LNCaP clone FGC (cell line): ENCODE results near the gene ANKRD65.
"Not testable (repeated sequence)": the region's sequence is repeated elsewhere in the genome, so short reads cannot be mapped to it uniquely, and the experiment has no call there.

Experiments used
- DNase-seq: peaks from one replicate; pipeline ENCODE4 v3.0.0-alpha.2; 2011; ENCODE audit warnings: low read depth
- H3K4me3 ChIP-seq: 2 replicates; pipeline ENCODE4 v1.5.1; 2011; ENCODE audit warnings: mild to moderate bottlenecking, low read depth, low read length, control low read depth
- CTCF ChIP-seq: IDR thresholded peaks from 2 replicates; pipeline ENCODE4 v1.5.1; 2012; ENCODE audit warnings: mild to moderate bottlenecking; ENCODE audit not compliant: control insufficient read depth, insufficient read depth; ENCODE audit errors: extremely low read depth

The ANKRD65 gene

GRCh38 chr1:1421147-1421906, at the start of gene ANKRD65:
TSS of gene ANKRD65 (minus strand) at chr1:1421276. CDS start at chr1:1421005, 271 bp downstream.
- no peak within 1 kb of the TSS for H3K4me3 ChIP-seq
- TF ChIP-seq CTCF: no peak
- no peak for DNase-seq

GRCh38 chr1:1468196-1468985, 47.3 kb upstream of the ANKRD65 start:
- not testable (repeated sequence) for H3K4me3 ChIP-seq, DNase-seq

GRCh38 chr1:1463312-1463711, 42.2 kb upstream of the ANKRD65 start:
- DNase-seq: no peak
- H3K4me3 ChIP-seq: no peak overlapping the region
- no peak for TF ChIP-seq CTCF

- DNase-seq: no peak
- no peak for TF ChIP-seq CTCF
- H3K4me3 ChIP-seq: no peak overlapping the region
These were observed 41.4 kb upstream of the ANKRD65 start for GRCh38 chr1:1462318-1462966.

- no peak for TF ChIP-seq CTCF
- H3K4me3 ChIP-seq: no peak overlapping the region
- no peak for DNase-seq
These were observed 40.7 kb upstream of the ANKRD65 start for GRCh38 chr1:1461721-1462317.

- DNase-seq: no peak
- H3K4me3 ChIP-seq: no peak overlapping the region
- TF ChIP-seq CTCF: no peak
These were observed 39.6 kb upstream of the ANKRD65 start for GRCh38 chr1:1460540-1461130.

GRCh38 chr1:1459711-1460110, 38.6 kb upstream of the ANKRD65 start:
- H3K4me3 ChIP-seq, DNase-seq: not testable (repeated sequence)

GRCh38 chr1:1459156-1459555, 38.1 kb upstream of the ANKRD65 start:
- H3K4me3 ChIP-seq, DNase-seq: not testable (repeated sequence)

- H3K4me3 ChIP-seq, DNase-seq: not testable (repeated sequence)
These were observed 35.7 kb upstream of the ANKRD65 start for GRCh38 chr1:1456683-1457255.

GRCh38 chr1:1455934-1456333, 34.9 kb upstream of the ANKRD65 start:
- not testable (repeated sequence) for H3K4me3 ChIP-seq, DNase-seq
